GM12878 (cell line): Measurements from ENCODE around the gene TYW5. TPM values are rescaled to one million over a fixed set of nuclear protein-coding genes. Genes with fewer than 3 reads are reported as not detected.

Source experiments
- ATAC-seq: fragments of 200-7000 bp; cut with Tn5 transposase; 3 replicates; pipeline ENCODE4 v1.9.1; 2020; ENCODE audit warnings: mild to moderate bottlenecking, moderate library complexity
- BruUV-seq: library from RNA; stranded (reverse); fragments of 400-500 nt; replicated peaks from 2 replicates; lab custom pipeline; 2021; lab: Mats Ljungman, UMichigan
- CTCF ChIA-PET: fragments of 300-600 bp; sonication (Branson Sonifier 250); formaldehyde crosslinking; extraction: SDS; loops from one replicate; lab custom pipeline; 2021; ENCODE audit warnings: inconsistent platforms; lab: Yijun Ruan, JAX
- POLR2A ChIA-PET: fragments of 350-600 bp; formaldehyde crosslinking; extraction: SDS; loops from one replicate; lab custom pipeline; 2021; ENCODE audit warnings: inconsistent platforms; lab: Charles Lee
- RAD21 ChIA-PET: fragments of 300-600 bp; sonication (Branson Sonifier 250); formaldehyde crosslinking; loops from one replicate; lab custom pipeline; 2023; ENCODE audit warnings: antibody characterized with exemption; ENCODE audit not compliant: unreplicated experiment; lab: Charles Lee
- SMC1A ChIA-PET: fragments of 300-600 bp; sonication (Branson Sonifier 250); formaldehyde crosslinking; loops from one replicate; lab custom pipeline; 2023; ENCODE audit not compliant: unreplicated experiment, uncharacterized antibody; lab: Charles Lee
- DNase-seq: peaks from one replicate; pipeline ENCODE4 v3.0.0-alpha.2; 2011; ENCODE audit warnings: low read depth, low spot score
- FAIRE-seq: peaks from 3 replicates; lab custom pipeline; 2011; peaks lifted over from hg19 to GRCh38; lab: Jason Lieb, UNC
- H2AFZ ChIP-seq: 2 replicates; pipeline ENCODE4 v1.6.0; 2011; ENCODE audit warnings: low read depth, low read length, control low read depth; ENCODE audit not compliant: control insufficient read depth
- H3K27ac ChIP-seq: 2 replicates; pipeline ENCODE4 v1.5.1; 2011; ENCODE audit warnings: control low read depth; ENCODE audit not compliant: control insufficient read depth, insufficient read depth
- H3K27me3 ChIP-seq, 2 experiments: replicated peaks in 1 of 2; 2 replicates each; pipeline versions ENCODE4 v1.6.0 to v1.6.1; 2011; ENCODE audit warnings: low read length in 1 of 2; ENCODE audit not compliant: control insufficient read depth in 2 of 2, insufficient read depth in 2 of 2
- H3K36me3 ChIP-seq, 2 experiments: 2 replicates each; pipeline ENCODE4 v1.5.1; 2011; ENCODE audit warnings: low read length in 1 of 2; ENCODE audit not compliant: control insufficient read depth in 2 of 2, insufficient read depth in 2 of 2
- H3K4me1 ChIP-seq: 2 replicates; pipeline ENCODE4 v1.6.1; 2011; ENCODE audit warnings: mild to moderate bottlenecking, low read length, moderate library complexity, mixed read lengths; ENCODE audit not compliant: control insufficient read depth, insufficient read depth
- H3K4me2 ChIP-seq: 2 replicates; pipeline ENCODE4 v1.6.0; 2011; ENCODE audit warnings: control low read depth; ENCODE audit not compliant: control insufficient read depth, insufficient read depth
- H3K4me3 ChIP-seq: fragments of 200-600 bp; sonication (generic); 2 replicates; pipeline ENCODE4 v1.5.1; 2016
- H3K79me2 ChIP-seq: 2 replicates; pipeline ENCODE4 v1.6.0; 2011; ENCODE audit warnings: low read length; ENCODE audit not compliant: control insufficient read depth, insufficient read depth
- H3K9ac ChIP-seq: 2 replicates; pipeline ENCODE4 v1.8.0; 2011; ENCODE audit warnings: low read length, control low read depth, mixed read lengths; ENCODE audit not compliant: control insufficient read depth, insufficient read depth
- H3K9me3 ChIP-seq: replicated peaks from 3 replicates; pipeline ENCODE4 v1.5.1; 2011; ENCODE audit warnings: mild to moderate bottlenecking, low read length; ENCODE audit not compliant: control insufficient read depth, insufficient read depth
- H4K20me1 ChIP-seq: 2 replicates; pipeline ENCODE4 v1.6.0; 2011; ENCODE audit not compliant: control insufficient read depth, insufficient read depth
- ATF7 ChIP-seq: fragments of 450-650 bp; IDR thresholded peaks from 2 replicates; pipeline ENCODE4 v1.6.1; 2016; ENCODE audit warnings: low read depth, mild to moderate bottlenecking
- BRCA1 ChIP-seq: IDR thresholded peaks from 2 replicates; pipeline ENCODE4 v1.6.1; 2011; ENCODE audit warnings: low read depth, low read length, improper control_type of control experiment
- IKZF1 ChIP-seq: fragments of 450-650 bp; conservative IDR thresholded peaks from 2 replicates; pipeline ENCODE4 v1.6.1; 2017; ENCODE audit warnings: antibody characterized with exemption, mild to moderate bottlenecking
- MTA3 ChIP-seq: IDR thresholded peaks from 2 replicates; pipeline ENCODE4 v1.6.1; 2012; ENCODE audit warnings: low read length, inconsistent platforms, borderline replicate concordance
- NFYA ChIP-seq: IDR thresholded peaks from 2 replicates; pipeline ENCODE4 v1.6.1; 2011; ENCODE audit warnings: low read depth, mild to moderate bottlenecking, low read length, improper control_type of control experiment, borderline replicate concordance
- NFYB ChIP-seq: IDR thresholded peaks from 2 replicates; pipeline ENCODE4 v1.6.1; 2011; ENCODE audit warnings: low read depth, mild to moderate bottlenecking, low read length, improper control_type of control experiment, moderate library complexity; ENCODE audit not compliant: insufficient read depth
- NR2C2 ChIP-seq: IDR thresholded peaks from 2 replicates; pipeline ENCODE4 v1.6.1; 2011; ENCODE audit warnings: borderline replicate concordance, low read depth; ENCODE audit not compliant: control insufficient read depth, insufficient read length
- NRF1 ChIP-seq: conservative IDR thresholded peaks from 2 replicates; pipeline ENCODE4 v1.6.1; 2011; ENCODE audit warnings: mild to moderate bottlenecking, low read depth, low read length, improper control_type of control experiment
- PBX3 ChIP-seq: IDR thresholded peaks from 2 replicates; pipeline ENCODE4 v1.6.1; 2011; ENCODE audit warnings: mild to moderate bottlenecking, low read depth, low read length, moderate library complexity; ENCODE audit not compliant: insufficient replicate concordance
- POU2F2 ChIP-seq: IDR thresholded peaks from 3 replicates; pipeline ENCODE4 v1.6.1; 2011; ENCODE audit warnings: low read depth, mild to moderate bottlenecking, low read length, borderline replicate concordance
- SPI1 ChIP-seq: IDR thresholded peaks from 2 replicates; pipeline ENCODE4 v1.6.1; 2011; ENCODE audit warnings: low read depth, mild to moderate bottlenecking, low read length, moderate library complexity, borderline replicate concordance; ENCODE audit not compliant: insufficient read depth
- ZNF274 ChIP-seq: IDR thresholded peaks from one replicate; pipeline ENCODE4 v1.8.0; 2011; ENCODE audit not compliant: insufficient read length, insufficient read depth
- ZSCAN29 ChIP-seq: fragments of 450-650 bp; IDR thresholded peaks from 2 replicates; pipeline ENCODE4 v1.6.1; 2017; ENCODE audit warnings: mild to moderate bottlenecking, moderate library complexity
- WGBS: methylation state at CpG from one replicate; pipeline ENCODE4 v1.1.6; 2016; ENCODE audit warnings: low lambda C conversion rate; ENCODE audit not compliant: insufficient replicate concordance, insufficient coverage; ENCODE audit errors: missing lambda C conversion rate; 5-methylcytosine and 5-hydroxymethylcytosine counted together
- in situ Hi-C: fragments of 300-500 bp; cut with MboI; formaldehyde crosslinking; loops from 9 replicates; pipeline ENCODE4 v1.14.3; 2018; ENCODE audit warnings: mixed read lengths
- intact Hi-C: fragments of 100-400 bp; cut with micrococcal nuclease; formaldehyde crosslinking; loops from one replicate; pipeline ENCODE4 v1.14.2; 2022; ENCODE audit not compliant: unreplicated experiment
- polyA plus RNA-seq, 11 experiments: library from polyadenylated mRNA; depleted of rRNA in 4 of 11; unstranded in 6 of 11; stranded (reverse) in 5 of 11; fragments of >200 nt; fragmentation: Nextera tagmentation in 4 of 11; fragmentation: Illumina TruSeq in 1 of 11; extraction: Ambion mirVana in 4 of 11; extraction: Trizol in 1 of 11; gene quantifications; 1 replicate in 1 of 11; 2 replicates in 10 of 11; pipeline versions ENCODE4 v1.2.1 to v1.2.3, GENCODE V29; 2011 to 2016; ENCODE audit warnings: inconsistent platforms in 2 of 11, missing spikeins in 2 of 11, low read depth in 1 of 11
- total RNA-seq, 4 experiments: library from RNA; depleted of rRNA in 3 of 4; stranded (reverse); fragments of >200 nt in 3 of 4; fragmentation: Illumina TruSeq in 1 of 4; extraction: Trizol in 1 of 4; gene quantifications; 2 replicates each; pipeline versions ENCODE4 v1.2.1 to v1.2.3, GENCODE V29; 2013 to 2021

The TYW5 gene
- total and polyA plus RNA-seq, 10 of the 15 experiments (the other 5 are each of a cell fraction or from before 2014, with no cell fraction given): 4.6 to 11.8 (median 7.4) TPM

GRCh38 chr2:199932312-199932855, 22.9 kb downstream of the TYW5 start:
- WGBS: 100% methylated on average over 4 of the region's 4 CpGs
- CTCF ChIA-PET: no interaction called here
- BruUV-seq: no TSS peak

More at GRCh38 chr2:199932312-199932855, 22.9 kb downstream of the TYW5 start:
- no peak for TF ChIP-seq ATF7
- TF ChIP-seq PBX3: no peak
- no peak for TF ChIP-seq NFYA
- no peak for TF ChIP-seq ZNF274
- no peak for TF ChIP-seq MTA3
- no peak for TF ChIP-seq NR2C2
- TF ChIP-seq BRCA1: no peak
- TF ChIP-seq IKZF1: no peak
- no peak for TF ChIP-seq ZSCAN29
- TF ChIP-seq NRF1: no peak
- no peak for TF ChIP-seq NFYB
- no peak for TF ChIP-seq POU2F2
- TF ChIP-seq SPI1: no peak
- no peak for DNase-seq
- intact Hi-C loops (no loop called here), in situ Hi-C loops (no loop called here)
- no peak overlapping the region for H2AFZ ChIP-seq
- H3K9ac ChIP-seq: no peak overlapping the region
- RAD21 ChIA-PET: no interaction called here
- no peak for FAIRE-seq
- no peak for ATAC-seq
- H3K36me3 ChIP-seq: peaks cover 5 to 8% of the 10 kb centered on the region in 2 experiments
- H4K20me1 ChIP-seq: no peaks in the 10 kb centered on the region
- H3K27ac ChIP-seq: no peak overlapping the region
- SMC1A ChIA-PET: no interaction called here
- H3K27me3 ChIP-seq: no peaks in the 10 kb centered on the region
- H3K9me3 ChIP-seq: no peaks in the 10 kb centered on the region
- H3K79me2 ChIP-seq: no peaks in the 10 kb centered on the region
- H3K4me1 ChIP-seq: no peaks in the 10 kb centered on the region
- POLR2A ChIA-PET: no interaction called here
- no peak overlapping the region for H3K4me2 ChIP-seq
- H3K4me3 ChIP-seq: no peak overlapping the region
